Erythroblast (primary cell): ENCODE data around the gene ZEB1.

Experiments
- GATA1 ChIP-seq: IDR thresholded peaks from 2 replicates; pipeline ENCODE4 v1.6.1; 2011; ENCODE audit warnings: low read depth, mild to moderate bottlenecking, control low read depth, low read length, moderate library complexity
- POLR2A ChIP-seq: IDR thresholded peaks from 2 replicates; pipeline ENCODE4 v1.6.1; 2011; ENCODE audit warnings: mild to moderate bottlenecking, low read length

GRCh38 chr10:31468536-31468859, 149.5 kb downstream of the ZEB1 start:
- TF ChIP-seq POLR2A = no peak
- TF ChIP-seq GATA1 = no peak
